Stimulated activated CD8-positive, alpha-beta memory T cell treated with anti-CD3 and anti-CD28 coated beads, Interleukin-12 subunit alpha, Interleukin-12 subunit beta, amount 100 ng/mL, for 24 hours (primary cell): ENCODE results near the gene MRTFB.

Source experiments
- DNase-seq: peaks from one replicate; pipeline ENCODE4 v3.0.0-alpha.2; 2020; ENCODE audit errors: extremely low read depth

The MRTFB gene

GRCh38 chr16:14063618-14064581, 7.2 kb upstream of the MRTFB start:
- no peak for DNase-seq

- DNase-seq, result no peak
Observed at GRCh38 chr16:14069818-14070217, 1.3 kb upstream of the MRTFB start.

- no peak for DNase-seq
Observed at GRCh38 chr16:14070555-14070876, 603 bp upstream of the MRTFB start.

- peak; percentile 5 for DNase-seq
Observed at GRCh38 chr16:14071576-14072271, 605 bp downstream of the MRTFB start.

- no peak for DNase-seq
Observed at GRCh38 chr16:14072360-14072759, 1.2 kb downstream of the MRTFB start.

- no peak for DNase-seq
Observed at GRCh38 chr16:14074544-14074943, 3.4 kb downstream of the MRTFB start.

GRCh38 chr16:14077918-14078317, 6.8 kb downstream of the MRTFB start:
- DNase-seq, result no peak

GRCh38 chr16:14086477-14086876, 15.4 kb downstream of the MRTFB start:
- no peak for DNase-seq

- DNase-seq, result no peak
Observed at GRCh38 chr16:14087181-14087580, 16.1 kb downstream of the MRTFB start.

- no peak for DNase-seq
Observed at GRCh38 chr16:14087590-14088154, 16.6 kb downstream of the MRTFB start.

- DNase-seq, result no peak
Observed at GRCh38 chr16:14088155-14088753, 17.1 kb downstream of the MRTFB start.

GRCh38 chr16:14089283-14089823, 18.2 kb downstream of the MRTFB start:
- DNase-seq, result no peak

- DNase-seq, result no peak
Observed at GRCh38 chr16:14092561-14092960, 21.4 kb downstream of the MRTFB start.

GRCh38 chr16:14095883-14096551, 24.9 kb downstream of the MRTFB start:
- no peak for DNase-seq

- no peak for DNase-seq
Observed at GRCh38 chr16:14097182-14097959, 26.3 kb downstream of the MRTFB start.

GRCh38 chr16:14098081-14098480, 27.0 kb downstream of the MRTFB start:
- no peak for DNase-seq

GRCh38 chr16:14100825-14101224, 29.7 kb downstream of the MRTFB start:
- no peak for DNase-seq

GRCh38 chr16:14101415-14101814, 30.3 kb downstream of the MRTFB start:
- no peak for DNase-seq

GRCh38 chr16:14102925-14103720, 32.0 kb downstream of the MRTFB start:
- no peak for DNase-seq

GRCh38 chr16:14104066-14104465, 32.9 kb downstream of the MRTFB start:
- DNase-seq, result no peak
